HG03521 (cell line): Measurements from ENCODE around the gene MRGPRF.

Source experiments
- ATAC-seq: cut with Tn5 transposase; IDR thresholded peaks from one replicate; pipeline ENCODE4 v1.9.1; 2021; ENCODE audit warnings: mild to moderate bottlenecking, moderate library complexity; ENCODE audit not compliant: unreplicated experiment

MRGPRF gene

DNA sequence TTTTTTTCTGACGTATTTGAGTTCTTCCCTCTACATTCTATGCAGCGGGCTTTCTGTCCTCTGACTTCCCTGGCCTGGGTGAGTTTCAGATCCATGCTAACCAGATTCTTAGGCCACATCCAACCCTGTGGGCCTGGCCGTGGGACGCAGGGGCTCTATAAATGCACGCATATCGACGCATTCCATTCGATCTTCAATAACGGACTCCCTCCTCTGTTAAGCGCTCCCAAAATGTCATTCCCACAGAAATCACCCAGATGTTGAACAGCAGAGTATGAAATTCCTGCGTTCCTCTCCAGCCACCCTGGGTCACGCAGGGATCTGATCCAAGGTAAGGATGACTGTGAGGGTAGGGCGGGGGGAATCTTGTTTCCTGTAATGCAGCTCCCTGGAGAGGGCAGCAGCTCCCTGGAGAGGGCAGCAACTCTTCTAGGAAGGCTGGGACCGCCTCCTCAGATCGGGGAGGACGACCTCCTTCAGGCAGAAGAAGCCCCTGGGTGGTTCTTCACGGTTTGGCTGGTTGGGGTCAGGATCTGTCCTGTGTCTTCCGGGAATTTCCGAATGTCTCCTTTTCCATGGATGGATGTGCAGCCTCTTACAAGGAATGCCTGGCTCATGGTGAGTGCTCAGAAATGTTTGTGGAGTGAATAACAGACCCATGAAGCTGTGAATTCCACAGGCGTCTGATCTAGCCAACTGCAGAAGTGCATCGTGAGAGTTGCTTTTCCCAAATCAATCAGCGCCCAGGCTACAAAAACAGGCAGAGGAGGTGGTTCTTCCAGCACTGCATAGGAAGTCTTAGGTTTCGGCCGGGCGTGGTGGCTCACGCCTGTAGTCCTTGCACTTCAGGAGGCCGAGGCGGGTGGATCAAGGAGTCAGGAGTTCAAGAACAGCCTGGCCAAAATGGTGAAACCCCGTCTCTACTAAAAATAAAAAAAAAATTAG, 44.5 kb downstream of the MRGPRF start:
- no peak for ATAC-seq

DNA sequence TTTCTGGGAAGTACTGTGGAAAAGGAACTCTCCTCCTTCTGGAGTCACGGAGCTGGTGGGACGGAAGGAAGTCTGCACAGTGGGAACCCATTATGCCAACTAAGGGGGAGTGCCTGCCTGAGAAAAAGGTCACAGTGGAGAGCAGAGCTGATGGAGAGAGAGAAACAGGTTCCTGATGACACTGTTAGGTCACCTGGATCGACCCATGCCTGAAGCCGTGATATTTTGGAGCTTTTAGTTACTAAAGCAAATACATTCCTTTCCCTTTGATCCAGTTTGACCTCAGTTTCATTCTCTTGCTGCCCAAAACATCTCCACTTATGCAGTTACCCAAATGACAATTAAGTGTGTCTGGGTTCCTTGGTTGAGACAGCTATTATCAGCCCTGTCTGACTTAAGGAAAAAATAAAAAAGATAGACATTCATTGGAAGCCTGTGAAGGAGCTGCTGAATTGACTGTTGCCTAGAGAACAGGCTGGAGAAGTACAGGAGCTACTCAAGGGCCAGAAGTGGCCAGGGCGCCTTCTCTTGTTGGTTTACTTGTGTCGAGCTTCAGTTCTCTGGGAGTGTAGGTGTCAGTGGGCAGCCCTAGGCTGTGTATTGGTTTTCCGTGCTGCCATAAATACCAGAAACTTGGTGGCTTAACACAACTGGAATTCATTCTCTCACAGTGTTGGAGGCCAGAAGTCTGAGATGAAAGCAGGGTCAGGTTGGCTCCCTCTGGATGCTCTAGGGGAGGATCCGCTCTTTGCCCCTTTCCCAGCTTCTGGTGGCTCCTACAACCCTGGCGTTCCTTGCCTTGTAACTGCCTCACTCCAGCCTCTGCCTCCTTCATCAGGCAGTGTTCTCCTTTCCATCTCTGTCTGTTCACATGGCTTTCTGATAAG, 45.9 kb downstream of the MRGPRF start:
- no peak for ATAC-seq

DNA sequence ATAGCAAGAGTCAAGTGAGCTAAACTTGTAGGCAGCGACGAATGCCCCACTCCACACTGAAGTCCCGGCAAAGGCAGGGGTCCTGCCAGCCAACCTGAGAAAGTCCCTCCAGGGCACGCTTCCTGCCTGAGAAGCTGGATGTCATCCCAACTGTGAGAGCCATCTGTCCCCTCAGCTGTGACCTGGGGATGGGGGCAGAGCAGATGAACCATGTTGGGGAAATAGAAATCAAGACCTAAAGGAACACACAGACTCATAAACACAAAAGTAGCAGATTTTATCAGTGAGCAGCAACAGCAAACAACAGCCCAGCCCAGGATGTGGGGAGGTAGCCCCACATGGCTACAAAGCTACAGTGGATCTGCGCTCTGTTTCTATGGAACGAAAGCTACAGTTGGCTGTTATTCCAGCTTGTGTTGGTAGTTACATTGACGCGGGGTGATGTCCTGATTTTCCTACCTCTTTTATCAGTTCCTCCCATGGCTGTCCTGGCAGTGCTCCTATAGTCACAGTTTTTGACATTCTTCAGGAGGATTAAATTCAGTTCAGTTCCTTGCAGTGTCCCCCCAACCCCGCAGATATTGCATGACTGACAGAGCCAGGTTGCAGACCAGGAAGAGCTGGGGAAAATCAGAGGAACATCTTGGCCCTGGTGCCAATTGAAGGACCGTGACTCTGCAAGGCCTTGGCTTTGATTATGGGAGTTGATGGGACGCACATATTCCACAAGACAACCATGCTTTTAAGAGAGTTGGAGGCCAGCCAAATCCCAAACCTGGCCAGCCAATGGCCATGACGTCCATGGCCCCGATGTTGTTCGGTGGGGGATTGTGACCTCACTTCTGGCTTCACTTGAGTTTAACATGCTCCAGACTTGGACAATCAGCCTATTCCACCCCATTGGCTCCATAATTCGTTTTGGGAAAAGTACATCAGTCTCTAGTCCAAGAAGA, 46.9 kb downstream of the MRGPRF start:
- ATAC-seq: no peak

DNA sequence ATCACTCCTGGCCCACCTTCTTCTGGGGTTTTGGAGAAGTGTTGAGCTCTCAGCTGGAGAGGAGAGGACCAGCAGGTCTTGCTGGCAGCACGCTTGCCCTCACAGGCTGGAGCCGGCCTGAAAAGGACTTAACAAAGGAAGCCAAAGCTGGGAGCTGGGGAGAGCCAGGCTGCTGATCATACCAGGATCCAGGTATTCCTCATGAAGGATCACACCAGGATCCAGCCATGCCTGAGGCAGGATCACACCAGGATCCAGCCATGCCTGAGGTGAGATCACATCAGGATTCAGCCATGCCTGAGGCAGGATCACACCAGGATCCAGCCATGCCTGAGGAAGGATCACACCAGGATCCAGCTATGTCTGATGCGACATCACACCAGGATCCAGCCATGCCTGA, 49.3 kb downstream of the MRGPRF start:
- no peak for ATAC-seq

DNA sequence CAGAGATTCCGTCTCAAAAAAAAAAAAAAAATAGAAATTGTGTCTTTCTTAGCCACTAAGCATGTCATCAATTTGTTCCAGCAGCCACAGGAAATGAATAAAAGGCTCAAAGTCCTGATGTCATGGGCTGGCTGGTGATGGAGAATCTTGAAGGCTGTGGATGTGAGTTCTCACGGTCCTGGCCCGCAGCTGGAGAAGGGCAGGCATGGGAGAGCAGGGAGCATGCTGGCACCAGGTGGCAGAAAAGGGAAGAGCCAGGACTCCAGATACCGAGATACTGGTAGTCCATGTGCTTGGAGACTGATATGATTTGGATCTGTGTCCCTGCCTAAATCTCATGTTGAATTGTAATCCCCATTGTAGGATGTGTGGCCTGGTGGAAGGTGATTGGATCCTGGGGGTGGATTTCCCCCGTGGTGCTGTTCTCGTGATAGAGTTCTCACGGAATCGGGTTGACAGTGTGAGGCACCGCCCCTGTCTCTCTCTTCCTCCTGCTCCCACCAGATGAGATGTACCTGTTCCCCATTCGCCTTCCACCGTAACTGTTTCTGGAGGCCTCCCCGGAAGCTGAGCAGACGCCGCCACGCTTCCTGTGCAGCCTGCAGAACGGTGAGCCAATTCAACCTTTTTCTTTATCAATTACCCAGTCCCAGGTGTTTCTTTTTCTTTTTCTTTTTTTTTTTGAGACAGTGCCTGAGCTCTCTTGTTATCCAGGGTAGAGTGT, 50.4 kb downstream of the MRGPRF start:
- ATAC-seq: no peak

DNA sequence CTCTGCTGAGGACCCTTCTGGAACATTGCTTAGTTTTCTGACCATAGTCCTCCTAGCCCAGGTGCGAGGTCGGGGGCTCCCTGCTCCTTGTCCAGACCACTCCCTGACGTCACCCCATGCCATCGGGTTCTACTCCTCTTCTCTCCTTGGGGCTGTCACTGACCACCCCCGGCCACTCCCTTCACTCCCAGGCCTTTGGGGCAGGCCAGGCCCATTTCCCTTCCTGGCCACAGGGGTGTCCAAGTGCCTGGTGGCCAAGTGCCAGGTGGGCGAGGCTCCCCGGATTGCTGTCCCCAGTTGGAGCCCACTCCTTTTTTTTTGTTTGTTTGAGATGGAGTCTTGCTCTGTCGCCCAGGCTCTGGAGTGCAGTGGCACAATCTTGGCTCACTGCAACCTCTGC, 51.8 kb downstream of the MRGPRF start:
- ATAC-seq: no peak

DNA sequence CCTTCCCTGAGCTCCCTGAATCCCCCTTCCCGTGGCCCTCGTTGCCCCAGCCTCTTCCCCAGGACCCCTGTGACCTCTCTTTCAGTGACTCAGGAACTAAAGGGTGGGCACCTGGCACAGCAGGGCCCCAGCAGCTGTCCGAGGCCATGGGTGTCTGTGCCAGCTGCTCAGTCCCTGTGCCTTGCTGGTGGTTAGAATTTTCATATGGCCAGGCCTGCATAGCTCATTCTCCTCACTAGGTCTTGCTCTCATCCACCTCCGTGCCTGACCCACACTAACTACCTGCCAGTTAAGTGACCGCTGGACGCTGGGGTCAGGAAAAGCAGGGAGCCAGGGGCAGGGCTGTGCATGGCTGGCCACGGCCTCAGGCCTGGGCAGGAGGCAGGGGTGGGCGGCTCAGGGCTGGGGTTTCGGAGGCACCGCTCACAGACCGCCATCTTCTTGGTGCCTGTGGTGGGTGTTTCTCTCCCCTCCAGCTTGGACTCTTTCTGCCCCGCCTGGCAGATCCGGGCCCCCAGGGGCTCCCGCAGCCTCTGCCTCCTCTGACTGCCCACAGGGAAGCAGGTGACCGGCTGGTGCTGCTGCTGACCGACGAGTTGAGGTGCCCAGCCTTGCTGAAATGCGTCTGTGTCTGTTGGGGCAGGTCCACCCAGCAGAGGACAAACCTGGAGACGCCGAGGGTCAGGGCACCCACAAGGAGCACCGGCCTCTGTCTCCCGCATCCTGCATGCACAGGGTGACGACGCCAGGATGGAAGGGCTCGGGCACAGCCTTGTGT, 52.6 kb downstream of the MRGPRF start:
- no peak for ATAC-seq

DNA sequence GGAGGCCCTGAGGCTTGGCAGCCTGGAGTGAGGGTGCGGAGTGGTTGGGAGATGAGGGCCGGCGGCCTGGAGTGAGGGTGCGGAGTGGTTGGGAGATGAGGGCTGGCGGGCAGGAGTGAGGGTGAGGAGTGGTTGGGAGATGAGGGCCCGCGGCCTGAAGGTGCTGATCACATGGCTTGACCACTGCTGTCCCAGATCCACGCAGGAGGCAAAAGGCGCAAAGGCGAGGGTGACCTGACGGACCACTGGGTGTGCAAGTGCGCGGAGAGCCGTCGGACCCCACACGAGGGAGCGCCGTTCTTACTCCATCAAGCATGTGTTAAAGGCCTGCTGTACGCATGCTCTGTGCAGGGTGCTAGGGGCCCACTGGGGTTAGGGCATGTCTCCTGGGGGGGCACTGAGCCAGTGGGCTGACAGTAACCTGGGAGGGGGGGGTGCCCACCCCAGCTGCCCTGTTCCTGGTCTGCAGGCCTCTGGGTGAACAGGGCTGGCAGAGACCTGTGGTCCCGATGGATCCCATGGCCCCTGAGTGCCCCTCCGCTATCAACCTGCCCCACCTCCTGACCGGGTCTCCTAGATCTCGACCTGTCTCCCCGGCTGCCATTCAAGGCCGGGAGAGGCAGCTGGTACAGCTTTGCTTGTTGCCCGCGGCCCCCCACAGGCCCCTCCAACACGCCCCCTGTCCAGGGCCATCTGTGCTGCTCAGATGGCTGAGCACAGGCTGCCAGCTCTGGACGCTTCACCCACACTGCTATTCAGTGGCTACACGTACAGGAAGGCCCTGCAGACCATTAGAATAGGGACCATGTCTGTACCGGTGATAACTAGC, 53.4 kb downstream of the MRGPRF start:
- ATAC-seq: no peak

DNA sequence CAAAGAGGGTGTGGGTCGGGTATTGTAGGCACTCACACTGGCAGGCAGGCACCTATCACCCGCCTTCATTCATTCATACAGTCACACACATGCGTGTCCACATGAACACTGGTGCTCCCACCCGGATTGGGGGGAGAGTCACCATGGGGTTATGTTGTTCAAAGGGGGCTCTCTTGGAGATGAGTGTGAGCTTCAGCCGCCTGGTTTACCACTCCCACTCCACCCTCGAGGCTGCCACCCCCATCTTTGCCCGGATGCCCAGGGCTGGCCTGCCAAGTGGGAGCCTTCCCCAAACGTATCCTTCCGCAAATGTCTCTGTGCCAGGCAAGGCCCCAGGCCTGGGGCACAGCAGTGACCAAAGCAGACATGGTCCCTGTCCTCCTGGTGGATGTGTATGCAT, 54.8 kb downstream of the MRGPRF start:
- ATAC-seq: no peak

DNA sequence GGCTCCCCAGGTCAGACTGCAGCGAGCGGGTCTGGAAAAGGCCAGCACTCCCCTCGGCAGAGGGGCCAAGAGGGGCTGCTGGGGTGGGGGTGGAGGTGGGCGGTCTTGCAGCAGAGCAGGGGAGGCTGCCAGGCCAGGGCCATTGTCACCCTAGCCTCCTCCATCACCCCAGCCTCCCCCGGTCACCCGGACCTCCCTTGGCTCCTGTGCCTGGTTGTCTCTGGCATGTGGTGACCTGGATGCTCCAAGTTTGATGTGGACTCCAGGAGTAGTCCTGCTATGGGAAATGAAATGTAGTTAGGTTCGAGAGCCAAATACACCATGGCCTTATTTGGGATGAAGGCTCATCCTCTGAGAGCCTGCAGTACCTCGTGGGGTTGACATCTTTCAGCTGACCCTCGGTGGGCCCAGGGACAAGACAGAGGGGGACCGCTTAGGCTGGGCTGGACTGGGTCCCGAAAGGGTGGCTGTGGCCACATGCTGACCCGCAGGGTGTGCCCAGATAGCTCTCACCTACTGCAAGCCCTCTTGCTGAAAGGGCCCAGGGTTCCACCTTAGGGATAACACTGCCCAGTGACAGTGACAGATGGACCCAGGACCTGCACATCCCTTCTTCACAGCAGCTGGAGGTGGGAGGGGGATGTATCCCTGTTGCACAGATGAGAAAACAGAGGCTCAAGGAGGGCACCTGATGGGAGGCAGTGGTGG, 56.3 kb downstream of the MRGPRF start:
- ATAC-seq: no peak

DNA sequence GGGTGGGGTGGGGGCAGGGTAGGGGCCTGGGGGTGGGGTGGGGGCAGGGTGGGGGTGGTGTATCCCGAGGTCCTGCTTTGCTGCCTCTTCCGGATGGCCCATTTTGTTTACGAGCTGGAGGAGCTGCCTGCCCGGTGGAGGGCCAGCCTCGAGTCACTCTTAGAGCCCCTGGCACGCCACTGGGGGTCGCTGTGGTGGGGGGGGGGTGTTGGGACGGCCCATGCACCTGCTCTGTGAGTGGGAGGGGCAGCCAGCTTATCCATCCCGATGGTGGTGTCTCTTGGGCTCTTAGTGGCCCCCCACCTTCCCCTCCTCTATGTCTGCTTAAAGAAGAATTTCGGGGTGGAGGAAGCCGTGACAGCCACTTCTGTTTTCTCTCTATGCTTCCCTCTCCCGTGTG, 56.9 kb downstream of the MRGPRF start:
- ATAC-seq: no peak

DNA sequence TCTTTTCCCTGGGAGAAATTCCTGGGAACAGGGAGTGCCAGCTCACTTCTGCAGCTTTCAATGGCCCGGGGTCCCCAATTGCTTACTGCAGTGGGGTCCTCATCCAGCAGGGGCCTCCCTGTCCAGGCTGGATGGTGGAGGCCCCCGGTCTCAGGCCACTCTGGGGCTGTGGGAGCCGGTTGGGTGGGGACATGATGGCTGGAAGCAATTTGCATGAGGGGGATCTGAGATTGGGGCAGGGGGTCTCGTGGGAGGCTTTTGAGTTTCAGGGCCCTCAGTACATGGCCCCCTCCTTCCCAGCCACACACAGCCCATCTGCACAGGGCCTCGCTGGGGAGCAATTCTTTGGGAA, 57.5 kb downstream of the MRGPRF start:
- no peak for ATAC-seq

DNA sequence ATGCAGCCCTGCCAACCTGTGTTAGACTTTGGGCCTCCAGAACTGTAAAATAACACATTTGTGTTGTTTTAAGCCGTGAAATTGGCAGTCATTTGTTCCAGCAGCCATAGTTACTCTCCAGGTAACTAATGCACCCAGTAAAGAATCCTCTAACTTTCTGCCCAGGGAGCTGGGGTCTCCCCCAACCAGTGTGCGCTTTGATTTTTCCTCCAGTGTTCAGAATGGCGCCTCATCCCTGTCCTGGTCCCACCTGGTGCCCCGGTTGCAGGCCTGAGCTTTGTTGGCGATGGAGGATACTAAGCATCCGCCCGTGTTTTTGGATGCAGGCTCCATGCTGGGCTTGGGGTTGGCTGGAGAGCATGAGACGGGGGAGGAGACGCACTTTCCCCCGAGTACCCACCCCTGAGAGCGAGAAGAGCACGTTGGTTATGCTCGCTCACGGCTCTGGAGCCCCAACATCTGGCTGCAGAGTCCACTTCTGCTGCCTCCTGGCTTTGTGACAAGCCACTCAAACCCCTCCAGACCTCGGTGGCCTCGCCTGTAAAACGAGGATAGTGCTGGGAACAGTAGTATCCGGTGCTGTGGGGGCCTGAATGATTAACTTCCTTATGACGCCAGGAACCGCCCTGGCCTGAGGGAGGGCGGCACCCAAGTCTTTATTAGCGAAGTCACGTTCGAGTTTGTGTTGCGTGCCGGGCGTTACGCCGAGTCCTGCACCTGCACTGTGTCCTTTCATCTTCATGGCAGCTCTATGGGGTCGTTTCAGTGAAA, 58.0 kb downstream of the MRGPRF start:
- no peak for ATAC-seq
